Liver (tissue), 3 donors: ENCODE data around the gene LSG1.

Experiments used
- CTCF ChIP-seq: fragments of 150-350 bp; IDR thresholded peaks from 2 replicates; pipeline ENCODE4 v1.5.1; 2017; ENCODE audit warnings: improper control_type of control experiment, low read depth, low read length; ENCODE audit not compliant: missing input control
- MAX ChIP-seq: IDR thresholded peaks from 2 replicates; pipeline ENCODE4 v1.6.1; 2016; ENCODE audit warnings: antibody characterized with exemption
- RAD21 ChIP-seq, 2 donors: IDR thresholded peaks; 2 replicates each; pipeline ENCODE4 v1.6.1; 2016; ENCODE audit warnings: antibody characterized with exemption in 2 of 2, mild to moderate bottlenecking in 2 of 2
- REST ChIP-seq: IDR thresholded peaks from 2 replicates; pipeline ENCODE4 v1.6.1; 2016; ENCODE audit warnings: antibody characterized with exemption, mild to moderate bottlenecking
- TAF1 ChIP-seq: conservative IDR thresholded peaks from 2 replicates; pipeline ENCODE4 v1.6.1; 2016; ENCODE audit warnings: antibody characterized with exemption, mild to moderate bottlenecking
- donor health status: healthy.
- donor health status: healthy.

GRCh38 chr3:194638991-194639605 is 32.9 kb downstream of the LSG1 start:
- TF ChIP-seq CTCF (no peak), TAF1 (no peak), MAX (no peak), REST (no peak), RAD21 (IDR thresholded peaks at IDR 0.05) (no peak)
